Activated naive CD4-positive, alpha-beta T cell treated with anti-CD3 and anti-CD28 coated beads, Interleukin-2, amount 10 ng/mL, durations not matched to agents 7 days and 5 days (primary cell): ENCODE data around the gene SAMD8.
"Not testable (repeated sequence)": the region's sequence is repeated elsewhere in the genome, so short reads cannot be mapped to it uniquely, and the experiment has no call there.

Source experiments
- CTCF ChIA-PET: fragments of 350-600 bp; sonication (Branson Sonifier 250); formaldehyde crosslinking; loops from one replicate; lab custom pipeline; 2021; ENCODE audit warnings: antibody characterized with exemption; lab: Charles Lee
- DNase-seq: peaks from one replicate; pipeline ENCODE4 v3.0.0-alpha.2; 2020
- H3K27ac Mint-ChIP-seq: one replicate; pipeline ENCODE4 v1.8.0; 2021; ENCODE audit warnings: mild to moderate bottlenecking, moderate library complexity, mixed read lengths
- H3K27me3 Mint-ChIP-seq: one replicate; pipeline ENCODE4 v1.8.0; 2021; ENCODE audit warnings: mild to moderate bottlenecking, mixed read lengths
- H3K36me3 Mint-ChIP-seq: one replicate; pipeline ENCODE4 v1.8.0; 2021; ENCODE audit warnings: mixed read lengths
- H3K4me1 Mint-ChIP-seq: one replicate; pipeline ENCODE4 v1.8.0; 2021; ENCODE audit warnings: mixed read lengths
- H3K4me3 Mint-ChIP-seq: one replicate; pipeline ENCODE4 v1.8.0; 2021; ENCODE audit warnings: mild to moderate bottlenecking, moderate library complexity, mixed read lengths
- H3K9me3 Mint-ChIP-seq: one replicate; pipeline ENCODE4 v1.8.0; 2021; ENCODE audit warnings: mixed read lengths

The SAMD8 gene

GRCh38 chr10:75189266-75190096 lies 78.0 kb downstream of the SAMD8 start:
- H3K4me3 Mint-ChIP-seq: no peak overlapping the region
- no peaks in the 10 kb centered on the region for H3K36me3 Mint-ChIP-seq
- H3K27me3 Mint-ChIP-seq: no peaks in the 10 kb centered on the region
- peak overlapping the region; percentile 28 for H3K27ac Mint-ChIP-seq
- peaks cover 19% of the 10 kb centered on the region for H3K4me1 Mint-ChIP-seq
- DNase-seq: no peak
- CTCF ChIA-PET: interaction anchor here (0.8 to 16.9 kb wide), 4 partner anchors 10 to 42 kb away, joined by 3 to 217 read pairs (median 8); partner anchors contain the start of gene COMTD1
- H3K9me3 Mint-ChIP-seq: no peaks in the 10 kb centered on the region

GRCh38 chr10:75191821-75192568 lies 80.5 kb downstream of the SAMD8 start:
- Mint-ChIP-seq H3K4me1 (peaks cover 15% of the 10 kb centered on the region), H3K36me3 (no peaks in the 10 kb centered on the region), H3K4me3 (no peak overlapping the region), H3K27ac (no peak overlapping the region), H3K9me3 (no peaks in the 10 kb centered on the region), H3K27me3 (no peaks in the 10 kb centered on the region)
- no peak for DNase-seq
- CTCF ChIA-PET: interaction anchor here (0.7 to 16.9 kb wide), 2 partner anchors 8 to 40 kb away, joined by 3 to 217 read pairs; partner anchors contain the start of gene COMTD1

GRCh38 chr10:75194625-75195024 lies 83.2 kb downstream of the SAMD8 start:
- DNase-seq, H3K4me1 Mint-ChIP-seq, H3K27me3 Mint-ChIP-seq, H3K4me3 Mint-ChIP-seq, H3K27ac Mint-ChIP-seq, H3K9me3 Mint-ChIP-seq, H3K36me3 Mint-ChIP-seq: not testable (repeated sequence)
- CTCF ChIA-PET: interaction anchor here (16.9 kb wide), 1 partner anchor 37 kb away, joined by 217 read pairs; the partner anchor contains the start of gene COMTD1

- no peak for DNase-seq
- H3K36me3 Mint-ChIP-seq: no peaks in the 10 kb centered on the region
- H3K4me1 Mint-ChIP-seq: peaks cover 4% of the 10 kb centered on the region
- no peak overlapping the region for H3K4me3 Mint-ChIP-seq
- CTCF ChIA-PET: interaction anchor here (5.4 to 16.9 kb wide), 2 partner anchors 8 to 37 kb away, joined by 31 to 217 read pairs; partner anchors contain the start of gene COMTD1
- no peaks in the 10 kb centered on the region for H3K9me3 Mint-ChIP-seq
- no peak overlapping the region for H3K27ac Mint-ChIP-seq
- no peaks in the 10 kb centered on the region for H3K27me3 Mint-ChIP-seq
Measured at GRCh38 chr10:75195035-75195763, 83.7 kb downstream of the SAMD8 start.

GRCh38 chr10:75197066-75197465 lies 85.6 kb downstream of the SAMD8 start:
- no peaks in the 10 kb centered on the region for H3K9me3 Mint-ChIP-seq
- no peaks in the 10 kb centered on the region for H3K27me3 Mint-ChIP-seq
- H3K27ac Mint-ChIP-seq: no peak overlapping the region
- no peak for DNase-seq
- no peak overlapping the region for H3K4me3 Mint-ChIP-seq
- CTCF ChIA-PET: interaction anchor here (0.8 to 5.4 kb wide), 4 partner anchors 10 to 42 kb away, joined by 3 to 31 read pairs (median 4); partner anchors contain the start of gene COMTD1
- H3K4me1 Mint-ChIP-seq: peaks cover 5% of the 10 kb centered on the region
- no peaks in the 10 kb centered on the region for H3K36me3 Mint-ChIP-seq

- H3K4me1 Mint-ChIP-seq: peaks cover 6% of the 10 kb centered on the region
- H3K36me3 Mint-ChIP-seq: no peaks in the 10 kb centered on the region
- no peak overlapping the region for H3K4me3 Mint-ChIP-seq
- CTCF ChIA-PET: interaction anchor here (1.4 to 5.4 kb wide), 3 partner anchors 10 to 39 kb away, joined by 3 to 31 read pairs (median 4); partner anchors contain the start of gene COMTD1
- no peaks in the 10 kb centered on the region for H3K9me3 Mint-ChIP-seq
- DNase-seq: no peak
- H3K27me3 Mint-ChIP-seq: no peaks in the 10 kb centered on the region
- H3K27ac Mint-ChIP-seq: no peak overlapping the region
Measured at GRCh38 chr10:75197906-75198305, 86.5 kb downstream of the SAMD8 start.

- DNase-seq, H3K4me1 Mint-ChIP-seq, H3K27me3 Mint-ChIP-seq, H3K27ac Mint-ChIP-seq, H3K4me3 Mint-ChIP-seq, H3K9me3 Mint-ChIP-seq, H3K36me3 Mint-ChIP-seq: not testable (repeated sequence)
- CTCF ChIA-PET: interaction anchor here (0.8 to 5.4 kb wide), 2 partner anchors 12 to 51 kb away, joined by 3 to 31 read pairs; no protein-coding TSS in a partner anchor
Measured at GRCh38 chr10:75199949-75200348, 88.5 kb downstream of the SAMD8 start.

- Mint-ChIP-seq H3K27me3 (peaks cover 3% of the 10 kb centered on the region), H3K36me3 (no peaks in the 10 kb centered on the region), H3K9me3 (no peaks in the 10 kb centered on the region), H3K4me3 (no peak overlapping the region), H3K4me1 (peaks cover 6% of the 10 kb centered on the region), H3K27ac (no peak overlapping the region)
- DNase-seq: no peak
- CTCF ChIA-PET: interaction anchor here (1.4 kb wide), 1 partner anchor 14 kb away, joined by 3 read pairs; no protein-coding TSS in a partner anchor
Measured at GRCh38 chr10:75201793-75202307, 90.4 kb downstream of the SAMD8 start.

GRCh38 chr10:75202321-75203045 lies 91.0 kb downstream of the SAMD8 start:
- DNase-seq: no peak
- CTCF ChIA-PET: interaction anchor here (1.4 kb wide), 1 partner anchor 14 kb away, joined by 3 read pairs; no protein-coding TSS in a partner anchor
- H3K4me3 Mint-ChIP-seq: no peak overlapping the region

GRCh38 chr10:75203046-75203620 lies 91.7 kb downstream of the SAMD8 start:
- H3K9me3 Mint-ChIP-seq, DNase-seq, CTCF ChIA-PET, H3K27ac Mint-ChIP-seq, H3K4me3 Mint-ChIP-seq, H3K4me1 Mint-ChIP-seq, H3K36me3 Mint-ChIP-seq, H3K27me3 Mint-ChIP-seq: not testable (repeated sequence)

More at GRCh38 chr10:75202321-75203045, 91.0 kb downstream of the SAMD8 start:
- Mint-ChIP-seq H3K27me3 (peaks cover 4% of the 10 kb centered on the region), H3K27ac (no peak overlapping the region), H3K36me3 (no peaks in the 10 kb centered on the region), H3K4me1 (peaks cover 6% of the 10 kb centered on the region), H3K9me3 (no peaks in the 10 kb centered on the region)

GRCh38 chr10:75203724-75204123 lies 92.3 kb downstream of the SAMD8 start:
- peaks cover 13% of the 10 kb centered on the region for H3K4me1 Mint-ChIP-seq
- no peak for DNase-seq
- H3K9me3 Mint-ChIP-seq: no peaks in the 10 kb centered on the region
- H3K4me3 Mint-ChIP-seq: no peak overlapping the region
- H3K36me3 Mint-ChIP-seq: no peaks in the 10 kb centered on the region
- H3K27ac Mint-ChIP-seq: no peak overlapping the region
- CTCF ChIA-PET: interaction anchor here (1.5 to 2.8 kb wide), 2 partner anchors 21 to 27 kb away, joined by 5 to 11 read pairs; no protein-coding TSS in a partner anchor
- H3K27me3 Mint-ChIP-seq: peaks cover 4% of the 10 kb centered on the region

GRCh38 chr10:75205908-75206307 lies 94.5 kb downstream of the SAMD8 start:
- H3K4me3 Mint-ChIP-seq: no peak overlapping the region
- no peaks in the 10 kb centered on the region for H3K36me3 Mint-ChIP-seq
- peaks cover 19% of the 10 kb centered on the region for H3K4me1 Mint-ChIP-seq
- peaks cover 4% of the 10 kb centered on the region for H3K27me3 Mint-ChIP-seq
- H3K27ac Mint-ChIP-seq: no peak overlapping the region
- CTCF ChIA-PET: interaction anchor here (1.3 to 3.3 kb wide), 3 partner anchors 19 to 29 kb away, joined by 3 to 14 read pairs (median 11); partner anchors contain the start of gene COMTD1
- DNase-seq: no peak
- no peaks in the 10 kb centered on the region for H3K9me3 Mint-ChIP-seq
